Ureter (tissue), 1 donor: ENCODE results near the gene ZXDB. TPM values are rescaled to one million over a fixed set of nuclear protein-coding genes. Genes with fewer than 3 reads are reported as not detected.
"Not testable (repeated sequence)": the region's sequence is repeated elsewhere in the genome, so short reads cannot be mapped to it uniquely, and the experiment has no call there.

Experiments used
- DNase-seq: peaks from one replicate; pipeline ENCODE4 v3.0.0-alpha.2; 2020; ENCODE audit warnings: low spot score
- total RNA-seq: library from RNA; stranded (reverse); gene quantifications from one replicate; pipeline ENCODE4 v1.2.4, GENCODE V29; 2023
- donor health status: DM: yes; HTN: yes; CAD: no.

The ZXDB gene
- 9.4 TPM for total RNA-seq

- not testable (repeated sequence) for DNase-seq
These were observed at the start of gene ZXDB for GRCh38 chrX:57591284-57592159. TSS of gene ZXDB (plus strand) at chrX:57592011. CDS start at chrX:57592049, 38 bp downstream.

GRCh38 chrX:57565198-57565597 lies 26.6 kb upstream of the ZXDB start:
- no peak for DNase-seq

GRCh38 chrX:57573754-57574153 lies 18.1 kb upstream of the ZXDB start:
- no peak for DNase-seq

- DNase-seq, result not testable (repeated sequence)
These were observed 8.9 kb upstream of the ZXDB start for GRCh38 chrX:57582948-57583347.

- DNase-seq, result no peak
These were observed 8.3 kb upstream of the ZXDB start for GRCh38 chrX:57583477-57583876.

- no peak for DNase-seq
These were observed 5.5 kb upstream of the ZXDB start for GRCh38 chrX:57586360-57586759.

GRCh38 chrX:57587062-57587461 lies 4.7 kb upstream of the ZXDB start:
- no peak for DNase-seq

- no peak for DNase-seq
These were observed 4.2 kb upstream of the ZXDB start for GRCh38 chrX:57587607-57588006.

GRCh38 chrX:57592160-57592893 lies 516 bp downstream of the ZXDB start:
- not testable (repeated sequence) for DNase-seq

- DNase-seq, result peak; percentile 52
These were observed 1.0 kb downstream of the ZXDB start for GRCh38 chrX:57592894-57593215.

GRCh38 chrX:57595381-57595811 lies 3.6 kb downstream of the ZXDB start:
- DNase-seq, result no peak

- DNase-seq, result no peak
These were observed 4.3 kb downstream of the ZXDB start for GRCh38 chrX:57596109-57596508.

- no peak for DNase-seq
These were observed 4.7 kb downstream of the ZXDB start for GRCh38 chrX:57596516-57596915.

- DNase-seq, result peak; percentile 27
These were observed 15.7 kb downstream of the ZXDB start for GRCh38 chrX:57607295-57608187.

- DNase-seq, result not testable (repeated sequence)
These were observed 21.5 kb downstream of the ZXDB start for GRCh38 chrX:57613351-57613750.

- not testable (repeated sequence) for DNase-seq
These were observed 37.6 kb downstream of the ZXDB start for GRCh38 chrX:57629438-57629837.

- DNase-seq, result no peak
These were observed 48.8 kb downstream of the ZXDB start for GRCh38 chrX:57640674-57641016.

GRCh38 chrX:57641338-57641737 lies 49.5 kb downstream of the ZXDB start:
- no peak for DNase-seq

- DNase-seq, result no peak
These were observed 51.9 kb downstream of the ZXDB start for GRCh38 chrX:57643698-57644097.

- DNase-seq, result no peak
These were observed 55.2 kb downstream of the ZXDB start for GRCh38 chrX:57647020-57647419.
